Kidney (tissue), 14 donors: ENCODE measurements around the gene DESI1. TPM values are rescaled to one million over a fixed set of nuclear protein-coding genes. Genes with fewer than 3 reads are reported as not detected.

ENCODE experiments used
- DNase-seq, 5 donors: peaks; one replicate each; pipeline ENCODE4 v3.0.0-alpha.2; 2013 to 2020
- FAIRE-seq: peaks from 2 replicates; lab custom pipeline; 2012; peaks lifted over from hg19 to GRCh38; lab: Jason Lieb, UNC
- H3K27ac ChIP-seq, 2 donors: one replicate each; pipeline ENCODE4 v1.7.0; 2013; ENCODE audit warnings: low read depth in 2 of 2, low read length in 2 of 2, inconsistent platforms in 1 of 2
- H3K27me3 ChIP-seq: one replicate; pipeline ENCODE4 v1.7.1; 2013; ENCODE audit warnings: low read length, inconsistent platforms; ENCODE audit not compliant: control insufficient read depth, insufficient read depth
- H3K36me3 ChIP-seq, 3 donors: one replicate each; pipeline versions ENCODE4 v1.7.0 to v1.7.1; 2013; ENCODE audit warnings: low read length in 3 of 3, control low read depth in 1 of 3, inconsistent platforms in 1 of 3; ENCODE audit not compliant: insufficient read depth in 3 of 3, control insufficient read depth in 2 of 3
- H3K4me1 ChIP-seq, 3 donors: one replicate each; pipeline versions ENCODE4 v1.7.0 to v1.7.1; 2013; ENCODE audit warnings: low read length in 3 of 3, inconsistent platforms in 1 of 3, low read depth in 1 of 3; ENCODE audit not compliant: control insufficient read depth in 2 of 3, insufficient read depth in 2 of 3
- H3K4me3 ChIP-seq, 3 donors: one replicate each; pipeline versions ENCODE4 v1.7.0 to v1.8.1; 2013; ENCODE audit warnings: low read length in 3 of 3, control low read depth in 1 of 3, inconsistent platforms in 1 of 3
- H3K9ac ChIP-seq, 3 donors: one replicate each; pipeline versions ENCODE4 v1.7.0 to v1.7.1; 2013; ENCODE audit warnings: low read length in 3 of 3, control low read depth in 1 of 3, inconsistent platforms in 1 of 3
- H3K9me3 ChIP-seq, 3 donors: one replicate each; pipeline versions ENCODE4 v1.7.0 to v1.7.1; 2013; ENCODE audit warnings: low read length in 3 of 3, control low read depth in 1 of 3, inconsistent platforms in 1 of 3; ENCODE audit not compliant: control insufficient read depth in 2 of 3, insufficient read depth in 1 of 3
- CTCF ChIP-seq: IDR thresholded peaks from 3 replicates; pipeline ENCODE4 v1.5.1; 2012; ENCODE audit warnings: mild to moderate bottlenecking, moderate library complexity, borderline replicate concordance; ENCODE audit not compliant: insufficient read depth; ENCODE audit errors: extremely low read depth
- intact Hi-C: fragments of 100-400 bp; cut with DNase I; formaldehyde crosslinking; loops from one replicate; pipeline ENCODE4 v1.11.1; 2022
- polyA plus RNA-seq: library from polyadenylated mRNA; stranded (reverse); fragments of 350-450 nt; fragmentation: Illumina TruSeq; extraction: RNeasy Lipid Tissue Mini Kit (QIAGEN cat#74804); gene quantifications from one replicate; pipeline ENCODE4 v1.2.3, GENCODE V29; 2014; ENCODE audit warnings: low read depth, low replicate concordance; ENCODE audit not compliant: insufficient read depth
- total RNA-seq: library from RNA; stranded (reverse); fragmentation: NEBNext Ultra II Directional; extraction: Animal tissue kit (Norgen Biotek cat#: 25700); gene quantifications from one replicate; pipeline ENCODE4 v1.2.1, GENCODE V29; 2021
- donor health status: control.
- donor health status: control.
- donor health status: control.
- donor health status: control.
- donor health status: control.
- donor health status: DM: yes; HTN: yes; CAD: no.
- donor health status: Normal renal cell carcinoma (clear cell type).

Gene DESI1
- total and polyA plus RNA-seq, 2 donors from 2014 or later, result 28.6 to 29.1 TPM

GRCh38 chr22:41598081-41598480 lies 22.8 kb downstream of the DESI1 start:
- H3K27me3 ChIP-seq, result no peaks in the 10 kb centered on the region
- H3K4me3 ChIP-seq, result no peak overlapping the region
- H3K4me1 ChIP-seq, result peaks cover 0 to 7% (median 0%) of the 10 kb centered on the region in 3 donors
- no peak for TF ChIP-seq CTCF
- DNase-seq, result peak in 1 of 5 donors; percentile 41
- no peaks in the 10 kb centered on the region for H3K9me3 ChIP-seq
- no peak overlapping the region for H3K9ac ChIP-seq
- H3K36me3 ChIP-seq, result peaks cover 0 to 6% (median 0%) of the 10 kb centered on the region in 3 donors
- intact Hi-C loops, result no loop called here
- H3K27ac ChIP-seq, result no peak overlapping the region
- no peak for FAIRE-seq

- no peaks in the 10 kb centered on the region for H3K27me3 ChIP-seq
Observed at GRCh38 chr22:41597635-41597953, 23.2 kb downstream of the DESI1 start.

GRCh38 chr22:41596776-41597634 lies 23.8 kb downstream of the DESI1 start:
- Histone ChIP-seq H3K4me1 (peaks cover 0 to 7% (median 0%) of the 10 kb centered on the region in 3 donors), H3K36me3 (no peaks in the 10 kb centered on the region), H3K27ac (peak overlapping the region in 1 of 2 donors; percentile 48), H3K4me3 (no peak overlapping the region), H3K9ac (peak overlapping the region in 1 of 3 donors; percentile 44), H3K9me3 (no peaks in the 10 kb centered on the region), H3K27me3 (no peaks in the 10 kb centered on the region)
- peak; percentile 87 for TF ChIP-seq CTCF
- intact Hi-C loops, result no loop called here
- DNase-seq (peak; percentile 52 to 78 (median 69)), FAIRE-seq (no peak)

More at GRCh38 chr22:41597635-41597953, 23.2 kb downstream of the DESI1 start:
- Histone ChIP-seq H3K4me1 (peaks cover 0 to 7% (median 0%) of the 10 kb centered on the region in 3 donors), H3K27ac (peak overlapping the region in 1 of 2 donors; percentile 48), H3K9me3 (no peaks in the 10 kb centered on the region), H3K36me3 (peaks cover 0 to 3% (median 0%) of the 10 kb centered on the region in 3 donors), H3K4me3 (no peak overlapping the region), H3K9ac (peak overlapping the region in 1 of 3 donors; percentile 44)
- intact Hi-C loops, result no loop called here
- DNase-seq, result peak in 1 of 5 donors; percentile 1
- FAIRE-seq, result no peak
- no peak for TF ChIP-seq CTCF
